HepG2 (cell line): Measurements from ENCODE around the gene BRCA1. TPM values are rescaled to one million over a fixed set of nuclear protein-coding genes. Genes with fewer than 3 reads are reported as not detected.

Source experiments
- AHR ChIP-seq: IDR thresholded peaks from 2 replicates; pipeline ENCODE4 v1.6.1; 2018; ENCODE audit warnings: missing genetic modification reagents, missing compliant biosample characterization
- CHD2 ChIP-seq: IDR thresholded peaks from 2 replicates; pipeline ENCODE4 v1.6.1; 2011; ENCODE audit warnings: low read depth, low read length, improper control_type of control experiment
- DR1 ChIP-seq: sonication (generic); formaldehyde crosslinking; IDR thresholded peaks from 2 replicates; pipeline ENCODE4 v1.8.0; 2021; ENCODE audit warnings: mild to moderate bottlenecking, missing genetic modification reagents, inconsistent platforms
- FOSL1 ChIP-seq: sonication (generic); formaldehyde crosslinking; IDR thresholded peaks from 2 replicates; pipeline ENCODE4 v1.9.0; 2021; ENCODE audit warnings: missing genetic modification reagents, borderline replicate concordance
- NBN ChIP-seq: fragments of 450-650 bp; conservative IDR thresholded peaks from 2 replicates; pipeline ENCODE4 v1.6.1; 2017
- PAWR ChIP-seq: sonication (generic); formaldehyde crosslinking; IDR thresholded peaks from 2 replicates; pipeline ENCODE4 v1.4.0; 2020; ENCODE audit warnings: missing genetic modification reagents, mild to moderate bottlenecking, borderline replicate concordance
- ZNF160 ChIP-seq: sonication (generic); formaldehyde crosslinking; IDR thresholded peaks from 2 replicates; pipeline ENCODE4 v1.8.0; 2022; ENCODE audit warnings: mild to moderate bottlenecking, inconsistent platforms, missing genetic modification reagents
- ZNF232 ChIP-seq: sonication (generic); formaldehyde crosslinking; IDR thresholded peaks from 2 replicates; pipeline ENCODE4 v1.4.0; 2020; ENCODE audit warnings: missing genetic modification reagents, borderline replicate concordance
- ZNF317 ChIP-seq: sonication (generic); formaldehyde crosslinking; IDR thresholded peaks from 2 replicates; pipeline ENCODE4 v1.5.0; 2020; ENCODE audit warnings: mild to moderate bottlenecking, missing genetic modification reagents
- polyA plus RNA-seq, 8 experiments: library from polyadenylated mRNA; depleted of rRNA in 3 of 8; stranded (reverse) in 7 of 8; unstranded in 1 of 8; fragments of >200 nt; fragmentation: Illumina TruSeq in 4 of 8; extraction: Trizol in 4 of 8; gene quantifications; 2 replicates each; pipeline versions ENCODE4 v1.2.1 to v1.2.3, GENCODE V29; 2011 to 2016; ENCODE audit warnings: low read depth in 4 of 8, missing spikeins in 1 of 8, mixed read lengths in 1 of 8; ENCODE audit not compliant: insufficient read depth in 1 of 8
- total RNA-seq, 5 experiments: library from RNA; depleted of rRNA; stranded (reverse); fragments of >200 nt; fragmentation: Illumina TruSeq; extraction: Trizol; gene quantifications; 2 replicates each; pipeline ENCODE4 v1.2.3, GENCODE V29; 2016; ENCODE audit warnings: low read depth in 1 of 5
- TF ChIP-seq, protein P1 (sequence below): sonication (generic); formaldehyde crosslinking; IDR thresholded peaks from 2 replicates; pipeline ENCODE4 v1.5.1; 2020; ENCODE audit warnings: mild to moderate bottlenecking, missing genetic modification reagents, moderate library complexity
- TF ChIP-seq, protein P2 (sequence below): sonication (generic); formaldehyde crosslinking; IDR thresholded peaks from 2 replicates; pipeline ENCODE4 v1.5.0; 2020; ENCODE audit warnings: mild to moderate bottlenecking, missing genetic modification reagents
- TF ChIP-seq, protein P3 (sequence below): sonication (generic); formaldehyde crosslinking; IDR thresholded peaks from 2 replicates; pipeline ENCODE4 v1.4.0; 2020; ENCODE audit warnings: missing genetic modification reagents, borderline replicate concordance
- TF ChIP-seq, protein P4 (sequence below): sonication (generic); formaldehyde crosslinking; IDR thresholded peaks from 2 replicates; pipeline ENCODE4 v1.4.0; 2020; ENCODE audit warnings: missing genetic modification reagents

The BRCA1 gene
- total and polyA plus RNA-seq, 2 of the 13 experiments (the other 11 are each of a cell fraction or from before 2014, with no cell fraction given), result 13.3 to 37.5 TPM

DNA sequence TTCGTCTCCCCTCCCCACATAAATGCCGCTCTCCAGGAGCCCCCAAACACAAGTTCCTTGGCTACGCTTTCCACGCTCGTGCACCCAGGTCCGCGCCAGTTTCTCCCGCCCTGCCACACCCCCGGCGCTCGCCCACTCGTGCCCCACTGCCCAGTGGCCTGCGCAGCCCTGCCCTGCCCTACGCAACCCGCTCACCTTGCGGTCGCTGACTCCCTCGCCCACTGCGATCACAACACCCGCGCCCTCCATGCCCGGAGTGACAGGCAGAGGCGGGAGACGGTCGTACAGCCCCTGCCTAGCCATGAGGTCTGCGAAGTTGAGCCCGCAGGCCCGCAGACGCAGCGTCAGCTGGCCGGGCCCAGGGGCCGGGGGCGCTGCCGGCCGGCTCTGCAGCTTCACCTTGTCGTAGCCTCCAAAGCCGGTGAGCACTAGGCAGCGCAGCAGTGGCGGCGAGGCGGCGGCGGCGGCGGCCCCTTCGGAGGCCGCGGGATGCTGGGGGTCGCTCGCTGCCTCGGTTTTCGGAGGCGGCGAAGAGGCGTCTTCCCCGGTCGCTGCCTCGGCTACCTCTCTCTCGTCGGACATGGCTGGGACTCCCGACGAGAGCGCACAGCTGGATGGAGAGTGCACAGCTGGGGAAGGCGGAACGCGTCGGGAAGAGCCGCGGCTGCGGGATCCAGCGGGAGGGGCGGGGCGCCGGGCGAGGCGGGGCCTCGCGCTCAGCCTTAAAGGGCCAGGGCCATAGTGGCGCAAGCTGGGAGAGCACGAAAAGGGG, 103.2 kb downstream of the BRCA1 start, which contains the start of gene VAT1 (continued):
- TF ChIP-seq, protein P1, sequence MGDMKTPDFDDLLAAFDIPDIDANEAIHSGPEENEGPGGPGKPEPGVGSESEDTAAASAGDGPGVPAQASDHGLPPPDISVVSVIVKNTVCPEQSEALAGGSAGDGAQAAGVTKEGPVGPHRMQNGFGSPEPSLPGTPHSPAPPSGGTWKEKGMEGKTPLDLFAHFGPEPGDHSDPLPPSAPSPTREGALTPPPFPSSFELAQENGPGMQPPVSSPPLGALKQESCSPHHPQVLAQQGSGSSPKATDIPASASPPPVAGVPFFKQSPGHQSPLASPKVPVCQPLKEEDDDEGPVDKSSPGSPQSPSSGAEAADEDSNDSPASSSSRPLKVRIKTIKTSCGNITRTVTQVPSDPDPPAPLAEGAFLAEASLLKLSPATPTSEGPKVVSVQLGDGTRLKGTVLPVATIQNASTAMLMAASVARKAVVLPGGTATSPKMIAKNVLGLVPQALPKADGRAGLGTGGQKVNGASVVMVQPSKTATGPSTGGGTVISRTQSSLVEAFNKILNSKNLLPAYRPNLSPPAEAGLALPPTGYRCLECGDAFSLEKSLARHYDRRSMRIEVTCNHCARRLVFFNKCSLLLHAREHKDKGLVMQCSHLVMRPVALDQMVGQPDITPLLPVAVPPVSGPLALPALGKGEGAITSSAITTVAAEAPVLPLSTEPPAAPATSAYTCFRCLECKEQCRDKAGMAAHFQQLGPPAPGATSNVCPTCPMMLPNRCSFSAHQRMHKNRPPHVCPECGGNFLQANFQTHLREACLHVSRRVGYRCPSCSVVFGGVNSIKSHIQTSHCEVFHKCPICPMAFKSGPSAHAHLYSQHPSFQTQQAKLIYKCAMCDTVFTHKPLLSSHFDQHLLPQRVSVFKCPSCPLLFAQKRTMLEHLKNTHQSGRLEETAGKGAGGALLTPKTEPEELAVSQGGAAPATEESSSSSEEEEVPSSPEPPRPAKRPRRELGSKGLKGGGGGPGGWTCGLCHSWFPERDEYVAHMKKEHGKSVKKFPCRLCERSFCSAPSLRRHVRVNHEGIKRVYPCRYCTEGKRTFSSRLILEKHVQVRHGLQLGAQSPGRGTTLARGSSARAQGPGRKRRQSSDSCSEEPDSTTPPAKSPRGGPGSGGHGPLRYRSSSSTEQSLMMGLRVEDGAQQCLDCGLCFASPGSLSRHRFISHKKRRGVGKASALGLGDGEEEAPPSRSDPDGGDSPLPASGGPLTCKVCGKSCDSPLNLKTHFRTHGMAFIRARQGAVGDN (CRISPR knock-in tag), result peak; percentile 86
- TF ChIP-seq, protein P2, sequence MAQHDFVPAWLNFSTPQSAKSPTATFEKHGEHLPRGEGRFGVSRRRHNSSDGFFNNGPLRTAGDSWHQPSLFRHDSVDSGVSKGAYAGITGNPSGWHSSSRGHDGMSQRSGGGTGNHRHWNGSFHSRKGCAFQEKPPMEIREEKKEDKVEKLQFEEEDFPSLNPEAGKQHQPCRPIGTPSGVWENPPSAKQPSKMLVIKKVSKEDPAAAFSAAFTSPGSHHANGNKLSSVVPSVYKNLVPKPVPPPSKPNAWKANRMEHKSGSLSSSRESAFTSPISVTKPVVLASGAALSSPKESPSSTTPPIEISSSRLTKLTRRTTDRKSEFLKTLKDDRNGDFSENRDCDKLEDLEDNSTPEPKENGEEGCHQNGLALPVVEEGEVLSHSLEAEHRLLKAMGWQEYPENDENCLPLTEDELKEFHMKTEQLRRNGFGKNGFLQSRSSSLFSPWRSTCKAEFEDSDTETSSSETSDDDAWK (CRISPR knock-in tag), result no peak
- TF ChIP-seq ZNF232 (CRISPR knock-in tag), result peak; percentile 83; the same call in 1 of the 2 replicates
- TF ChIP-seq, protein P3, sequence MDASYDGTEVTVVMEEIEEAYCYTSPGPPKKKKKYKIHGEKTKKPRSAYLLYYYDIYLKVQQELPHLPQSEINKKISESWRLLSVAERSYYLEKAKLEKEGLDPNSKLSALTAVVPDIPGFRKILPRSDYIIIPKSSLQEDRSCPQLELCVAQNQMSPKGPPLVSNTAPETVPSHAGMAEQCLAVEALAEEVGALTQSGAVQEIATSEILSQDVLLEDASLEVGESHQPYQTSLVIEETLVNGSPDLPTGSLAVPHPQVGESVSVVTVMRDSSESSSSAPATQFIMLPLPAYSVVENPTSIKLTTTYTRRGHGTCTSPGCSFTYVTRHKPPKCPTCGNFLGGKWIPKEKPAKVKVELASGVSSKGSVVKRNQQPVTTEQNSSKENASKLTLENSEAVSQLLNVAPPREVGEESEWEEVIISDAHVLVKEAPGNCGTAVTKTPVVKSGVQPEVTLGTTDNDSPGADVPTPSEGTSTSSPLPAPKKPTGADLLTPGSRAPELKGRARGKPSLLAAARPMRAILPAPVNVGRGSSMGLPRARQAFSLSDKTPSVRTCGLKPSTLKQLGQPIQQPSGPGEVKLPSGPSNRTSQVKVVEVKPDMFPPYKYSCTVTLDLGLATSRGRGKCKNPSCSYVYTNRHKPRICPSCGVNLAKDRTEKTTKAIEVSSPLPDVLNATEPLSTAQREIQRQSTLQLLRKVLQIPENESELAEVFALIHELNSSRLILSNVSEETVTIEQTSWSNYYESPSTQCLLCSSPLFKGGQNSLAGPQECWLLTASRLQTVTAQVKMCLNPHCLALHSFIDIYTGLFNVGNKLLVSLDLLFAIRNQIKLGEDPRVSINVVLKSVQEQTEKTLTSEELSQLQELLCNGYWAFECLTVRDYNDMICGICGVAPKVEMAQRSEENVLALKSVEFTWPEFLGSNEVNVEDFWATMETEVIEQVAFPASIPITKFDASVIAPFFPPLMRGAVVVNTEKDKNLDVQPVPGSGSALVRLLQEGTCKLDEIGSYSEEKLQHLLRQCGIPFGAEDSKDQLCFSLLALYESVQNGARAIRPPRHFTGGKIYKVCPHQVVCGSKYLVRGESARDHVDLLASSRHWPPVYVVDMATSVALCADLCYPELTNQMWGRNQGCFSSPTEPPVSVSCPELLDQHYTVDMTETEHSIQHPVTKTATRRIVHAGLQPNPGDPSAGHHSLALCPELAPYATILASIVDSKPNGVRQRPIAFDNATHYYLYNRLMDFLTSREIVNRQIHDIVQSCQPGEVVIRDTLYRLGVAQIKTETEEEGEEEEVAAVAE (CRISPR knock-in tag), result peak; percentile 2; the same call in 1 of the 2 replicates
- TF ChIP-seq DR1 (CRISPR knock-in tag), result peak; percentile 66
- peak; percentile 32; the same call in 1 of the 2 replicates for TF ChIP-seq FOSL1 (CRISPR knock-in tag)
- peak; percentile 66; the same call in 1 of the 2 replicates for TF ChIP-seq PAWR (CRISPR knock-in tag)
- TF ChIP-seq ZNF160, result 0 out of 2 replicates have a peak, but pooled peaks have one; percentile 63
- no peak for TF ChIP-seq CHD2
- no peak for TF ChIP-seq ZNF317 (CRISPR knock-in tag)
- 0 out of 2 replicates have a peak, but pooled peaks have one; percentile 50 for TF ChIP-seq AHR (CRISPR knock-in tag)
- TF ChIP-seq, protein P4, sequence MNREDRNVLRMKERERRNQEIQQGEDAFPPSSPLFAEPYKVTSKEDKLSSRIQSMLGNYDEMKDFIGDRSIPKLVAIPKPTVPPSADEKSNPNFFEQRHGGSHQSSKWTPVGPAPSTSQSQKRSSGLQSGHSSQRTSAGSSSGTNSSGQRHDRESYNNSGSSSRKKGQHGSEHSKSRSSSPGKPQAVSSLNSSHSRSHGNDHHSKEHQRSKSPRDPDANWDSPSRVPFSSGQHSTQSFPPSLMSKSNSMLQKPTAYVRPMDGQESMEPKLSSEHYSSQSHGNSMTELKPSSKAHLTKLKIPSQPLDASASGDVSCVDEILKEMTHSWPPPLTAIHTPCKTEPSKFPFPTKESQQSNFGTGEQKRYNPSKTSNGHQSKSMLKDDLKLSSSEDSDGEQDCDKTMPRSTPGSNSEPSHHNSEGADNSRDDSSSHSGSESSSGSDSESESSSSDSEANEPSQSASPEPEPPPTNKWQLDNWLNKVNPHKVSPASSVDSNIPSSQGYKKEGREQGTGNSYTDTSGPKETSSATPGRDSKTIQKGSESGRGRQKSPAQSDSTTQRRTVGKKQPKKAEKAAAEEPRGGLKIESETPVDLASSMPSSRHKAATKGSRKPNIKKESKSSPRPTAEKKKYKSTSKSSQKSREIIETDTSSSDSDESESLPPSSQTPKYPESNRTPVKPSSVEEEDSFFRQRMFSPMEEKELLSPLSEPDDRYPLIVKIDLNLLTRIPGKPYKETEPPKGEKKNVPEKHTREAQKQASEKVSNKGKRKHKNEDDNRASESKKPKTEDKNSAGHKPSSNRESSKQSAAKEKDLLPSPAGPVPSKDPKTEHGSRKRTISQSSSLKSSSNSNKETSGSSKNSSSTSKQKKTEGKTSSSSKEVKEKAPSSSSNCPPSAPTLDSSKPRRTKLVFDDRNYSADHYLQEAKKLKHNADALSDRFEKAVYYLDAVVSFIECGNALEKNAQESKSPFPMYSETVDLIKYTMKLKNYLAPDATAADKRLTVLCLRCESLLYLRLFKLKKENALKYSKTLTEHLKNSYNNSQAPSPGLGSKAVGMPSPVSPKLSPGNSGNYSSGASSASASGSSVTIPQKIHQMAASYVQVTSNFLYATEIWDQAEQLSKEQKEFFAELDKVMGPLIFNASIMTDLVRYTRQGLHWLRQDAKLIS (CRISPR knock-in tag), result no peak
- TF ChIP-seq NBN, result no peak
